ENCODE measurements around the gene ESR1. TPM values are rescaled to one million over a fixed set of nuclear protein-coding genes. Genes with fewer than 3 reads are reported as not detected.
A peak's percentile ranks its signal among the peaks of the same experiment; 100 is the strongest.

The ESR1 gene
- total and polyA plus RNA-seq, 2 donors (not counting 1 experiment from before 2014, with no cell fraction given) = 0.06 to 0.50 TPM

DNA sequence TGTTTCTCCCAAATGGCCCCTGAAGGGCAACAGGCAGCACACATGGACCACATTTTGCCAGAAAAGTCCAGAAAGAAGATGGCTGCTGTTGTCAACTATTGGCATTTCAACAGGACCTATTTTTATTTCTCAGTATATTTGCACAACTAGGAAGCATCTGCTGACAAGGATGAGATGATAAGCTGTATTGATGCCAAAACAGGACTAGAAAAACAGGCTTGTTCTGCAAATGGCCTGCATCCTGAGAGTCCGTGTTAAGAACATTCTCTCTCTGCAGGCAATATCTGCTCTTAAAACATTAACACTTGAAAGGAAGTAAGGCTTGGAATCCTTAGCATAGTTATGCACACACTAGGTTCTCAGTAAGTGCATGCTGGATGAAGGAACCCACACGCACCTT, 283.7 kb downstream of the ESR1 start:
- Histone ChIP-seq H3K27ac (ENCODE audit: insufficient read depth, low read length) (no peak overlapping the region), H3K4me2 (ENCODE audit: extremely low read depth, insufficient read depth, low read length) (no peak overlapping the region), H3K79me2 (ENCODE audit: control insufficient read depth, insufficient read depth, low read length) (no peaks in the 10 kb centered on the region), H2AFZ (ENCODE audit: low read length) (no peak overlapping the region), H3K36me3 (ENCODE audit: control insufficient read depth, insufficient read depth, low read length) (no peaks in the 10 kb centered on the region), H3K27me3 (ENCODE audit: control insufficient read depth, insufficient read depth, low read length) (no peaks in the 10 kb centered on the region), H3K9me3 (ENCODE audit: control insufficient read depth, insufficient read depth, low read depth, low read length) (peaks cover 2% of the 10 kb centered on the region), H3K4me3 (replicated peaks in 1 of 4; ENCODE audit: control extremely low read depth in 1 of 4, insufficient read depth in 1 of 4, low read depth in 3 of 4, low read length in 4 of 4) (no peak overlapping the region), H3K9ac (ENCODE audit: insufficient read depth, low read length) (no peak overlapping the region), H4K20me1 (ENCODE audit: control insufficient read depth, extremely low read depth, insufficient read depth, low read length) (no peaks in the 10 kb centered on the region), H3K4me1 (ENCODE audit: control insufficient read depth, extremely low read depth, insufficient read depth, low read length) (peaks cover 7% of the 10 kb centered on the region)
- no peak for DNase-seq (ENCODE audit: low read depth in 2 of 2)
- no peak for TF ChIP-seq EZH2 (IDR thresholded peaks at IDR 0.05; ENCODE audit: low read length, missing control alignments)
- TF ChIP-seq, protein P1, sequence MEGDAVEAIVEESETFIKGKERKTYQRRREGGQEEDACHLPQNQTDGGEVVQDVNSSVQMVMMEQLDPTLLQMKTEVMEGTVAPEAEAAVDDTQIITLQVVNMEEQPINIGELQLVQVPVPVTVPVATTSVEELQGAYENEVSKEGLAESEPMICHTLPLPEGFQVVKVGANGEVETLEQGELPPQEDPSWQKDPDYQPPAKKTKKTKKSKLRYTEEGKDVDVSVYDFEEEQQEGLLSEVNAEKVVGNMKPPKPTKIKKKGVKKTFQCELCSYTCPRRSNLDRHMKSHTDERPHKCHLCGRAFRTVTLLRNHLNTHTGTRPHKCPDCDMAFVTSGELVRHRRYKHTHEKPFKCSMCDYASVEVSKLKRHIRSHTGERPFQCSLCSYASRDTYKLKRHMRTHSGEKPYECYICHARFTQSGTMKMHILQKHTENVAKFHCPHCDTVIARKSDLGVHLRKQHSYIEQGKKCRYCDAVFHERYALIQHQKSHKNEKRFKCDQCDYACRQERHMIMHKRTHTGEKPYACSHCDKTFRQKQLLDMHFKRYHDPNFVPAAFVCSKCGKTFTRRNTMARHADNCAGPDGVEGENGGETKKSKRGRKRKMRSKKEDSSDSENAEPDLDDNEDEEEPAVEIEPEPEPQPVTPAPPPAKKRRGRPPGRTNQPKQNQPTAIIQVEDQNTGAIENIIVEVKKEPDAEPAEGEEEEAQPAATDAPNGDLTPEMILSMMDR (conservative IDR thresholded peaks at IDR 0.05 in 1 of 2, IDR thresholded peaks at IDR 0.05 in 1 of 2; ENCODE audit: low read depth in 1 of 2, low read length in 2 of 2) = no peak

DNA sequence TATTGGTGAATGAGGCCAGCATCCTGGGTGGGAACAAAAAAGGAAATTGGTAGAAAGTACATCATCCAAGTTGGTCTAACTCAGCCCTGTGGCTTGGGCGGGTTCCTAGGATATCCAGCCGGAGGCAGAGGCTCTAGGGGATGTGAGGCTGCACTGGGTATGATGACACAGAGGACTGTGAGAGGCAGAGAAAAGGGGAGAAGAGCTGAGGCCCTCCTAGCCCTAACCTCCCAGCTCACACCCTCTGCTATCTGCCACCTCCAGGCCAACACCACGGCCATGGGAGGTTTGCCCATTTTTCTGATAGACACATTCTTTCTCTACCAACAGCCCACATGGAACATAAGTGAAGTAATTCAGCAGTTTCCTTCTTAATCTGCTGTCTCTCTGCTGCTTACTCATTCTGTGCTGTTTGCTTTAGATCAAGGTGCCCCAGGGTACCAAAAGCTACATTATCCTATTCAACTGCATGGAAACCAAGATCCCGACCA, 284.4 kb downstream of the ESR1 start:
- no peaks in the 10 kb centered on the region for H3K36me3 ChIP-seq (ENCODE audit: control insufficient read depth, insufficient read depth, low read length)
- no peak for TF ChIP-seq EZH2 (IDR thresholded peaks at IDR 0.05; ENCODE audit: low read length, missing control alignments)
- TF ChIP-seq, protein P1 (conservative IDR thresholded peaks at IDR 0.05 in 1 of 2, IDR thresholded peaks at IDR 0.05 in 1 of 2; ENCODE audit: low read depth in 1 of 2, low read length in 2 of 2) = no peak
- peaks cover 2% of the 10 kb centered on the region for H3K9me3 ChIP-seq (ENCODE audit: control insufficient read depth, insufficient read depth, low read depth, low read length)
- no peak overlapping the region for H2AFZ ChIP-seq (ENCODE audit: low read length)
- peaks cover 9% of the 10 kb centered on the region for H3K4me1 ChIP-seq (ENCODE audit: control insufficient read depth, extremely low read depth, insufficient read depth, low read length)
- no peak overlapping the region for H3K4me2 ChIP-seq (ENCODE audit: extremely low read depth, insufficient read depth, low read length)
- H4K20me1 ChIP-seq (ENCODE audit: control insufficient read depth, extremely low read depth, insufficient read depth, low read length) = no peaks in the 10 kb centered on the region
- H3K27me3 ChIP-seq (ENCODE audit: control insufficient read depth, insufficient read depth, low read length) = no peaks in the 10 kb centered on the region
- H3K79me2 ChIP-seq (ENCODE audit: control insufficient read depth, insufficient read depth, low read length) = no peaks in the 10 kb centered on the region
- H3K9ac ChIP-seq (ENCODE audit: insufficient read depth, low read length) = no peak overlapping the region
- peak; percentile 33 to 79 for DNase-seq (ENCODE audit: low read depth in 2 of 2)
- no peak overlapping the region for H3K4me3 ChIP-seq (replicated peaks in 1 of 4; ENCODE audit: control extremely low read depth in 1 of 4, insufficient read depth in 1 of 4, low read depth in 3 of 4, low read length in 4 of 4)
- no peak overlapping the region for H3K27ac ChIP-seq (ENCODE audit: insufficient read depth, low read length)

DNA sequence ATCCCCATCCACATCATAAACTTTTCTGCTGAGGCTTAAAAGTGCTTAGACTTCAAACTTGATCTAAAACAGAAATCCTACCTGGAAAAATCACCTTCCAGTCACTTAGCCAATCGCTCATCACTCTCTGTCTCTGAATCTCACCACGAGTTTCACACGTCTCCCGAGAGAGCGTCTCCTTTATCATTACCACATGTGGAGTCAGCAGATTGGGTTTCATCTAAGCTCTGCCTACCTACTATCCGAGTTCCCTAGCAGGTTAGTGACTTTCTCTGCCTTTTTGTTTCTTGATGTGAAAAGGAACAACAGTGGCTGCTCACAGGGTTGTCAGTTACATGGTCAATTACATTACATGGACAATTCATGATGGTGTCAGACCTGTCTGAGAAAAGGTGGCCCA, 286.2 kb downstream of the ESR1 start:
- Histone ChIP-seq H2AFZ (ENCODE audit: low read length) (no peak overlapping the region), H3K27me3 (ENCODE audit: control insufficient read depth, insufficient read depth, low read length) (no peaks in the 10 kb centered on the region), H3K79me2 (ENCODE audit: control insufficient read depth, insufficient read depth, low read length) (no peaks in the 10 kb centered on the region), H3K27ac (ENCODE audit: insufficient read depth, low read length) (no peak overlapping the region), H3K4me3 (replicated peaks in 1 of 4; ENCODE audit: control extremely low read depth in 1 of 4, insufficient read depth in 1 of 4, low read depth in 3 of 4, low read length in 4 of 4) (no peak overlapping the region), H3K36me3 (ENCODE audit: control insufficient read depth, insufficient read depth, low read length) (no peaks in the 10 kb centered on the region), H3K4me2 (ENCODE audit: extremely low read depth, insufficient read depth, low read length) (no peak overlapping the region), H3K9ac (ENCODE audit: insufficient read depth, low read length) (no peak overlapping the region), H4K20me1 (ENCODE audit: control insufficient read depth, extremely low read depth, insufficient read depth, low read length) (no peaks in the 10 kb centered on the region), H3K4me1 (ENCODE audit: control insufficient read depth, extremely low read depth, insufficient read depth, low read length) (peaks cover 9% of the 10 kb centered on the region), H3K9me3 (ENCODE audit: control insufficient read depth, insufficient read depth, low read depth, low read length) (peaks cover 2% of the 10 kb centered on the region)
- no peak for DNase-seq (ENCODE audit: low read depth in 2 of 2)
- TF ChIP-seq EZH2 (IDR thresholded peaks at IDR 0.05; ENCODE audit: low read length, missing control alignments) = no peak
- TF ChIP-seq, protein P1 (conservative IDR thresholded peaks at IDR 0.05 in 1 of 2, IDR thresholded peaks at IDR 0.05 in 1 of 2; ENCODE audit: low read depth in 1 of 2, low read length in 2 of 2) = no peak

All from fibroblast of lung (primary cell).